Thymus (tissue), 11 donors: Measurements from ENCODE around the gene ZBTB40. TPM values are rescaled to one million over a fixed set of nuclear protein-coding genes. Genes with fewer than 3 reads are reported as not detected.

ENCODE experiments used
- DNase-seq, 9 donors: peaks; one replicate each; pipeline ENCODE4 v3.0.0-alpha.2; 2013; ENCODE audit warnings: low spot score in 9 of 9, low read depth in 6 of 9, missing footprints in 1 of 9
- H3K27ac ChIP-seq, 2 donors: one replicate each; pipeline ENCODE4 v1.5.1; 2013; ENCODE audit warnings: control low read depth in 1 of 2, low read depth in 1 of 2, low read length in 1 of 2, mild to moderate bottlenecking in 1 of 2, moderate library complexity in 1 of 2
- H3K27me3 ChIP-seq, 2 donors: one replicate each; pipeline ENCODE4 v1.5.1; 2013; ENCODE audit warnings: low read length in 1 of 2; ENCODE audit not compliant: control insufficient read depth in 2 of 2, insufficient read depth in 1 of 2
- H3K36me3 ChIP-seq, 2 donors: one replicate each; pipeline ENCODE4 v1.5.1; 2013; ENCODE audit warnings: low read length in 1 of 2, mild to moderate bottlenecking in 1 of 2, moderate library complexity in 1 of 2; ENCODE audit not compliant: control insufficient read depth in 2 of 2, insufficient read depth in 2 of 2
- H3K4me1 ChIP-seq, 2 donors: one replicate each; pipeline ENCODE4 v1.5.1; 2013; ENCODE audit warnings: low read length in 2 of 2; ENCODE audit not compliant: control insufficient read depth in 2 of 2, insufficient read depth in 2 of 2
- H3K4me3 ChIP-seq, 2 donors: one replicate each; pipeline ENCODE4 v1.5.1; 2013; ENCODE audit warnings: low read length in 2 of 2, control low read depth in 1 of 2, mild to moderate bottlenecking in 1 of 2
- H3K9me3 ChIP-seq, 2 donors: one replicate each; pipeline ENCODE4 v1.5.1; 2013; ENCODE audit warnings: low read length in 1 of 2, mild to moderate bottlenecking in 1 of 2; ENCODE audit not compliant: control insufficient read depth in 2 of 2, insufficient read depth in 1 of 2
- WGBS: extraction: QIAGEN DNeasy Blood & Tissue Kit; methylation state at CpG from one replicate; pipeline ENCODE4 v1.1.7; 2013; 5-methylcytosine and 5-hydroxymethylcytosine counted together
- polyA plus RNA-seq: library from polyadenylated mRNA; stranded (reverse); fragments of 200-250 nt; gene quantifications from one replicate; pipeline ENCODE4 v1.2.3, GENCODE V29; 2013
- total RNA-seq: library from RNA; stranded (reverse); fragments of 120-200 nt; gene quantifications from one replicate; pipeline ENCODE4 v1.2.4, GENCODE V29; 2013
- donor health status: healthy.

ZBTB40 gene
- total and polyA plus RNA-seq, 2 donors = 8.4 to 8.7 TPM

DNA sequence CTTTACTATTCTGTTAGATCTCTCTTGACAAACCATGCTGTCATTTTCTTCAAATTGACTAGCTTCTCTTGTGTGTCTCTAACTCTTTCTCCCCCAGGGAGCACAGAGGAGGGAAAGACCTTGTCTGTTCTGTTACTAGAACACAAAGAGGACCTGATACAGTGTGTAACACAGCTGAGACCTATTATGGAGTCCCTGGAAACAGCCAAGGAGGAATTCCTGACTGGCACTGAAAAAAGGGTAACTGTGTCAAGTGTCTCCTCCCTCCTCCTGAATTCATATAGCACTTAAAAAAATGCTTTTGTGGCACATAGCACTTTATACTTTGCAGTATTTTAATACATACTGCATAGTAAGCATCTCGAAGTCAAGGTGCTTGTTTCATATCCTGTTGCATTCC, 50.6 kb downstream of the ZBTB40 start:
- DNase-seq = no peak
- 93% methylated on average over 1 of the region's 1 CpG for WGBS
- no peak overlapping the region for H3K27ac ChIP-seq

DNA sequence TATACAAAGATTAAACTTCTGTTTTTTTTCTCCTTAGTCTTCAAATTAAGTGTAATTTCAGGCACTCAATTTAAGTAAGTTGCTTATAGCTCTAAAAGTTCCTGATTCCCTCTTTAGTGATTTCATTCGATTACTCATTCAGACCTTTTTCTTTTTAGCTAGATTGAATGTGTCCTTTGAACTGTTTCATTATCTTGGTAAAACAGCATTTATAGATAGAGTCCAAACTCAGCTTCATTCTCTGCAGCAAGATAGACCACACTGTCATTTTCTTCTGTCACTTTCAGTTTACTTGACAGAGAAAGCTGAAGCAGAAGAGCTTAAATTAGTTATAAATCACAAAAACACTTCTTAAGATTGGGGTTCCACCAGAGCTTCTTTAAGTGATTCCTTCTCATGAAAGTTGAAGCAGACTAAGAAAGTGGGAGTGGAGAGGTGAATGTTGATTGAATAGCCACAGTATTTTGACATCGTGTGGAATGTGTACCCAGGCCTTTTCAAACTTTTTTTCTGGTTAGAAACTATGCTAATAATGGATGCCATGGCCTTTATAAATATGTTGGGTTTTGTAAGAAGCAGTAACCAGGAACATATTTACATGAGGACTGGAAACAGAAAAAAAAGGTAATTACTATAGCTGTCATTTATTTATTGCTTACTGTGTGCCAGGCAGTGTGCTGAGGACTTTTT, 52.2 kb downstream of the ZBTB40 start:
- no peak overlapping the region for H3K4me3 ChIP-seq

More for the DNA sequence above, 50.6 kb downstream of the ZBTB40 start:
- Histone ChIP-seq H3K4me1 (no peaks in the 10 kb centered on the region), H3K4me3 (no peak overlapping the region), H3K9me3 (no peaks in the 10 kb centered on the region), H3K27me3 (no peaks in the 10 kb centered on the region), H3K36me3 (peaks cover 11 to 22% of the 10 kb centered on the region in 2 donors)

DNA sequence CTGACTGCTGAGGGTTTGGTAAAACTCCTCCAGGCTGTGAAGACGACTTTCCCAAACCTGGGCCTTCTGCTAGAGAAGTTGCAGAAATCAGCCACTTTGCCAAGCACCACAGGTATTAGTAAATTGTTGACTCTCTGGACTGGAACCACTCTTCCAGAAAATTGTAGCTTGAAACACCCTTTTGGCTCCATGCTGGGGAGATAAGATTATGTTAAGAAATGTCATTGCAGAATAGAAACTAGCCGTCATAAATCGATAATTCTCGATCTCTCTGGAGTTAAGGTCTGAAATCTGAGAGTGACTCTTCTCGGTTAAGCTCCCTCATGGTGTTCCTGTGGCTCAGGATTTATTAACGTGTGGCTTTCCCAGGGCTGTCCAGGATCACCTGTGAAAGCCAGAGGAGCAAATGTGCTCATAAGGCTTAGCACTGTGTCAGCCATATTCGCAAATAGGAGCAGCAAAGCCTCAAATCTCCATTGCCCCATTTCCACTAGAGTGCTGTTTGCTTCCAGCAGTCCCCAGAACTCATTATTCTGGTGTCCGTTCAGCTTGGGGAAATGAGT, 54.6 kb downstream of the ZBTB40 start:
- H3K27ac ChIP-seq = no peak overlapping the region
- 98% methylated on average over 8 of the region's 8 CpGs for WGBS
- DNase-seq = no peak
- peaks cover 32 to 50% of the 10 kb centered on the region in 2 donors for H3K36me3 ChIP-seq
- H3K4me1 ChIP-seq = no peaks in the 10 kb centered on the region
- no peaks in the 10 kb centered on the region for H3K27me3 ChIP-seq
- H3K9me3 ChIP-seq = no peaks in the 10 kb centered on the region
- no peak overlapping the region for H3K4me3 ChIP-seq

More for the DNA sequence above, 52.2 kb downstream of the ZBTB40 start:
- DNase-seq = no peak
- no peaks in the 10 kb centered on the region for H3K4me1 ChIP-seq
- H3K27me3 ChIP-seq = no peaks in the 10 kb centered on the region
- no peak overlapping the region for H3K27ac ChIP-seq
- no peaks in the 10 kb centered on the region for H3K9me3 ChIP-seq
- peaks cover 20 to 35% of the 10 kb centered on the region in 2 donors for H3K36me3 ChIP-seq
- 99% methylated on average over 2 of the region's 2 CpGs for WGBS

DNA sequence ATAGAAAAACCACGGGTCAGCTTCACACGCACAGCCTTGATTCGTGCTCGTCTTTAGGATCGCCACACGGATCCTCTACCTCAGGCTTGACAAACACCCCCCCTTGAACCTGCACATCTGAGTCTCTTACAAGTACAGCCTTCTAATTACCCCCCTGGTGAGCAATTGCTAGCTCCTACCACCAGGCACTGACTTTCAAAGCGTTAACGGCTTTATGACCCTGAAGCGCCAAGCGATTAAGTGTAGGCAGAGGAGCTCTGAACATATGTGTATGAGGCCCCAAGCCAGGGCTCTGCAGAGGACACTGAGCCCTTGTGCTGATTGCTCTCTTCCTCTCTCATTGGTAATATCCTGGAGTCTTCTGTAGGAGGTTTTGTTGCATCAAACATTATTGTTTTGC, 55.9 kb downstream of the ZBTB40 start:
- DNase-seq = no peak
- 98% methylated on average over 10 of the region's 10 CpGs for WGBS
- Histone ChIP-seq H3K9me3 (no peaks in the 10 kb centered on the region), H3K27ac (no peak overlapping the region), H3K4me3 (no peak overlapping the region), H3K36me3 (peaks cover 36 to 58% of the 10 kb centered on the region in 2 donors), H3K4me1 (no peaks in the 10 kb centered on the region), H3K27me3 (no peaks in the 10 kb centered on the region)

DNA sequence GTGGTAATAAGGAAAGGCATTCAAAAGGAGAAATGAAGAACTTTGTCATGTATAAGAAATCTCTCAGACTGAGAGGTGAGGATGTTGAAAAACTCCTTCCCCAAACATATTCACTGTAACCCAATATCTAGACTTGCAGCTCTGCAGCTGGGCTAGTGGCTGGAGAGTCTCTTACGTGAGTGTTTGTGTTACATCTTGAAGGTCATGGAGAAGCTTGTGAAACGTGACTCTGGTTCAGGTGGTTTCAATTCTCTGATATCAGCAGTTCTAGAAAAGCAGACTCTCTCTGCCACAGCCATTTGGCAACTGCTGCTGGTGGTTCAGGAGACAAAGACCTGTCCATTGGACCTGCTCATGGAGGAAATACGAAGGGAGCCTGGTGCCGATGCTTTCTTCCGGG, 56.7 kb downstream of the ZBTB40 start:
- no peaks in the 10 kb centered on the region for H3K27me3 ChIP-seq
- WGBS = 95% methylated on average over 5 of the region's 5 CpGs
- H3K4me1 ChIP-seq = no peaks in the 10 kb centered on the region
- H3K4me3 ChIP-seq = no peak overlapping the region
- H3K27ac ChIP-seq = no peak overlapping the region
- DNase-seq = peak in 1 of 9 donors; percentile 3
- H3K36me3 ChIP-seq = peaks cover 42 to 63% of the 10 kb centered on the region in 2 donors
- H3K9me3 ChIP-seq = no peaks in the 10 kb centered on the region

DNA sequence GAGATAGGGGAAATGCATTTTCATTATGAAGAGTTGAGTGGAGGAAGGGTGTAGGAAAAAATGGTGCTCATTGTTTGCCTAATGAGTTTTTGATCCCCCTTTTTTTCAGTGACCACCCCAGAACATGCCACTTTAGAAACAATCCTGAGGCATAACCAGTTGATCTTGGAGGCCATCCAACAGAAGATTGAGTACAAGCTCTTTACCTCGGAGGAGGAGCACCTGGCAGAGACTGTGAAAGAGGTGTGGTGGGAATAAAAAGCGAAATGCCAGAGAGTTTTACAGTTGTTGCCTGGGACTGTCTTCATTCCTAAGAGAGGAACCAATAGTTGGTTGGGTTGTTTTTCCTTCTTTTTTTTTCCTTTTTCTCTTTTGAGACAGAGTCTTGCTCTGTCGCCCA, 57.3 kb downstream of the ZBTB40 start:
- DNase-seq = no peak

DNA sequence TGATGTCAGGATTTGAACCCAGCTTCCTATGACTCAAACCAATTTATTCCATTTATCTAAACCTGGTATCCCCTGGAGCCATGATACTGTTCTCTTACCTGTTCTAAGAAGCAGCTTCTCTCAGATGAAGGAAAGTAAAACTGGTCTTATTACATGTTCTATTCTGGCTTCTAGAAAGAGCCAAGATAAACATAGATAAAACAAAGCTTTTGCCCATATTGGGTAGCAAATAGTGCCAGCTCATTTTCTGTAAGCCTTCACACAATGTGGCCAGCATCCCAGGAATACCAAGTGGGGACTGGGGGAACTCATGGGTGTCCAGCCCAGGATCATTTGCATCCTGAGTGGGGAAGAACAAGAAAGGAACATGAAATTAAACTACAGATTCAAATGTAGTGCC, 58.2 kb downstream of the ZBTB40 start:
- Histone ChIP-seq H3K4me3 (no peak overlapping the region), H3K27ac (no peak overlapping the region), H3K4me1 (no peaks in the 10 kb centered on the region), H3K27me3 (no peaks in the 10 kb centered on the region), H3K9me3 (no peaks in the 10 kb centered on the region), H3K36me3 (peaks cover 51 to 71% of the 10 kb centered on the region in 2 donors)
- DNase-seq = no peak

More for the DNA sequence above, 57.3 kb downstream of the ZBTB40 start:
- Histone ChIP-seq H3K9me3 (no peaks in the 10 kb centered on the region), H3K4me1 (no peaks in the 10 kb centered on the region), H3K27me3 (no peaks in the 10 kb centered on the region), H3K36me3 (peaks cover 45 to 65% of the 10 kb centered on the region in 2 donors), H3K4me3 (no peak overlapping the region), H3K27ac (no peak overlapping the region)
- 98% methylated on average over 3 of the region's 3 CpGs for WGBS

DNA sequence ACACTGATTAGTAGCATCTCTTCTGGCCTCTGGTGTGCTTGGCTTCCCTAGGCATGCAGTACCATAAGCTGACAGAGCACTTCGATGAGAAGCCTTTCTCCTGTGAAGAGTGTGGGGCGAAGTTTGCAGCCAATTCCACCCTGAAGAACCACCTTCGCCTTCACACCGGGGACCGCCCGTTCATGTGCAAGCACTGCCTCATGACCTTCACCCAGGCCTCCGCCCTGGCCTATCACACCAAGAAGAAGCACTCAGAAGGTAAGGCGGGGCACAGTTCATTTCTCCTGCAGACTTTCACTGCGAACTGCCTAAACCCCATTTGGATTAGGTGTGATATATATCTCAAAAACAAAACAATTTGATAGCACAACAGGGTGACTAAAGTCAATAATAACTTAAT, 61.2 kb downstream of the ZBTB40 start:
- H3K9me3 ChIP-seq = no peaks in the 10 kb centered on the region
- 98% methylated on average over 9 of the region's 9 CpGs for WGBS
- H3K27me3 ChIP-seq = no peaks in the 10 kb centered on the region

DNA sequence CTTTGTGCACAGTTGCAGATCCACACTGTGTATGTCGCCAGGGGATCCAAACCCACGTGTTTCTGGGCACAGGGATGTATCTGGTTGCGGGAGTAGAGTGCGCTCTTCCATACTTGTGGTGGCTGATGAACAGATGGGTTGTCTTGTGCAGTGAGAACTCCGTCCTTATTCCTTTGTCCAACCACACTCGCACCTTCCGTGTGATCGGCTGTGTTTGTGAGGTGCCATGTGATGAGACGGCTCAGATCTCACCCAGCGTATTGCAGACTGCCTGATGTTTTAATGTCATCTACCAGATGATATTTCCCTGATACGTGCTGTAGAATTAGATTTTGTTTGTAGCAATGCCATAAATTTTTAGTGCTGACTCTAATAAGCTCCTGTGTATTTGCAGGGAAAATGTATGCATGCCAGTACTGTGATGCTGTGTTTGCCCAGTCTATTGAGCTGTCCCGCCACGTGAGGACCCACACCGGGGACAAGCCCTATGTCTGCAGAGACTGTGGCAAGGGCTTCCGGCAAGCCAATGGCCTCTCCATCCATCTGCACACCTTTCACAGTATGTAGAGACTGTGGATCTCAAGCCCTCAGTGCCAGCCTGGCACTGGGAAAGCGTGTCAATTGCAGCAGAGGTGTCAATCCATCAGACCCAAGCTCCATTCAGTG, 65.4 kb downstream of the ZBTB40 start:
- no peak for DNase-seq
- no peak overlapping the region for H3K27ac ChIP-seq
- no peaks in the 10 kb centered on the region for H3K4me1 ChIP-seq
- H3K9me3 ChIP-seq = no peaks in the 10 kb centered on the region
- peaks cover 77 to 79% of the 10 kb centered on the region in 2 donors for H3K36me3 ChIP-seq
- no peak overlapping the region for H3K4me3 ChIP-seq
- 98% methylated on average over 16 of the region's 16 CpGs for WGBS
- H3K27me3 ChIP-seq = no peaks in the 10 kb centered on the region

More for the DNA sequence above, 61.2 kb downstream of the ZBTB40 start:
- no peak overlapping the region for H3K4me3 ChIP-seq
- H3K4me1 ChIP-seq = no peaks in the 10 kb centered on the region
- no peak overlapping the region for H3K27ac ChIP-seq
- peaks cover 67 to 69% of the 10 kb centered on the region in 2 donors for H3K36me3 ChIP-seq
- DNase-seq = no peak
